ENCODE results near the gene P3H3. TPM values are rescaled to one million over a fixed set of nuclear protein-coding genes. Genes with fewer than 3 reads are reported as not detected.

P3H3 gene
- total RNA-seq, 1 experiment from 2014 or later = 24.1 TPM

- no peak for DNase-seq (ENCODE audit: low read depth)
These were observed 1.3 kb upstream of the P3H3 start for GRCh38 chr12:6826734-6827436.

GRCh38 chr12:6827437-6827911 lies 733 bp upstream of the P3H3 start:
- peak; percentile 92 for DNase-seq (ENCODE audit: low read depth)

- peak; percentile 67 for DNase-seq (ENCODE audit: low read depth)
These were observed 751 bp downstream of the P3H3 start for GRCh38 chr12:6828781-6829535.

GRCh38 chr12:6829536-6830220 lies 1.5 kb downstream of the P3H3 start:
- peak; percentile 58 for DNase-seq (ENCODE audit: low read depth)

GRCh38 chr12:6830286-6830890 lies 2.2 kb downstream of the P3H3 start:
- DNase-seq (ENCODE audit: low read depth) = no peak

- no peak for DNase-seq (ENCODE audit: low read depth)
These were observed 2.8 kb downstream of the P3H3 start for GRCh38 chr12:6830999-6831398.

- no peak for DNase-seq (ENCODE audit: low read depth)
These were observed 3.3 kb downstream of the P3H3 start for GRCh38 chr12:6831450-6831995.

- DNase-seq (ENCODE audit: low read depth) = no peak
These were observed 3.9 kb downstream of the P3H3 start for GRCh38 chr12:6832125-6832524.

GRCh38 chr12:6833189-6833890 lies 5.1 kb downstream of the P3H3 start:
- DNase-seq (ENCODE audit: low read depth) = no peak

GRCh38 chr12:6834254-6834653 lies 6.0 kb downstream of the P3H3 start:
- no peak for DNase-seq (ENCODE audit: low read depth)

- DNase-seq (ENCODE audit: low read depth) = no peak
These were observed 6.7 kb downstream of the P3H3 start for GRCh38 chr12:6834873-6835272.

GRCh38 chr12:6836851-6837250 lies 8.6 kb downstream of the P3H3 start:
- DNase-seq (ENCODE audit: low read depth) = no peak

GRCh38 chr12:6837370-6838060 lies 9.3 kb downstream of the P3H3 start:
- DNase-seq (ENCODE audit: low read depth) = no peak

- DNase-seq (ENCODE audit: low read depth) = no peak
These were observed 10.6 kb downstream of the P3H3 start for GRCh38 chr12:6838854-6839253.

- no peak for DNase-seq (ENCODE audit: low read depth)
These were observed 11.4 kb downstream of the P3H3 start for GRCh38 chr12:6839482-6840201.

GRCh38 chr12:6840330-6840729 lies 12.1 kb downstream of the P3H3 start:
- DNase-seq (ENCODE audit: low read depth) = no peak

GRCh38 chr12:6840761-6841515 lies 12.7 kb downstream of the P3H3 start, which contains the start of gene GNB3:
GNB3 (plus strand) TSS chr12:6840925; CDS start chr12:6841288, 363 bp downstream.
- DNase-seq (ENCODE audit: low read depth) = no peak

GRCh38 chr12:6842075-6842474 lies 13.9 kb downstream of the P3H3 start:
- DNase-seq (ENCODE audit: low read depth) = no peak

All from Daoy (cell line).